ENCODE measurements around the gene TAMM41. TPM values are rescaled to one million over a fixed set of nuclear protein-coding genes. Genes with fewer than 3 reads are reported as not detected.

TAMM41 gene
- total RNA-seq, 1 donor from 2014 or later = 33.3 TPM

GRCh38 chr3:11835028-11835639 is 11.6 kb downstream of the TAMM41 start:
- peaks cover 4% of the 10 kb centered on the region for H3K9me3 Mint-ChIP-seq (ENCODE audit: low read depth)
- DNase-seq (ENCODE audit: low spot score, unreplicated experiment) = no peak
- peaks cover 16% of the 10 kb centered on the region for H3K36me3 Mint-ChIP-seq (ENCODE audit: insufficient read depth)
- TF ChIP-seq, protein P1, sequence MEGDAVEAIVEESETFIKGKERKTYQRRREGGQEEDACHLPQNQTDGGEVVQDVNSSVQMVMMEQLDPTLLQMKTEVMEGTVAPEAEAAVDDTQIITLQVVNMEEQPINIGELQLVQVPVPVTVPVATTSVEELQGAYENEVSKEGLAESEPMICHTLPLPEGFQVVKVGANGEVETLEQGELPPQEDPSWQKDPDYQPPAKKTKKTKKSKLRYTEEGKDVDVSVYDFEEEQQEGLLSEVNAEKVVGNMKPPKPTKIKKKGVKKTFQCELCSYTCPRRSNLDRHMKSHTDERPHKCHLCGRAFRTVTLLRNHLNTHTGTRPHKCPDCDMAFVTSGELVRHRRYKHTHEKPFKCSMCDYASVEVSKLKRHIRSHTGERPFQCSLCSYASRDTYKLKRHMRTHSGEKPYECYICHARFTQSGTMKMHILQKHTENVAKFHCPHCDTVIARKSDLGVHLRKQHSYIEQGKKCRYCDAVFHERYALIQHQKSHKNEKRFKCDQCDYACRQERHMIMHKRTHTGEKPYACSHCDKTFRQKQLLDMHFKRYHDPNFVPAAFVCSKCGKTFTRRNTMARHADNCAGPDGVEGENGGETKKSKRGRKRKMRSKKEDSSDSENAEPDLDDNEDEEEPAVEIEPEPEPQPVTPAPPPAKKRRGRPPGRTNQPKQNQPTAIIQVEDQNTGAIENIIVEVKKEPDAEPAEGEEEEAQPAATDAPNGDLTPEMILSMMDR (IDR thresholded peaks at IDR 0.05; ENCODE audit: unreplicated experiment) = peak; percentile 53
- H3K27ac Mint-ChIP-seq = no peak overlapping the region
- H3K4me3 Mint-ChIP-seq (ENCODE audit: low read depth) = no peak overlapping the region
- H3K4me1 Mint-ChIP-seq (ENCODE audit: low read depth) = no peaks in the 10 kb centered on the region
- no peaks in the 10 kb centered on the region for H3K27me3 Mint-ChIP-seq

- Mint-ChIP-seq H3K27me3 (no peaks in the 10 kb centered on the region), H3K4me1 (ENCODE audit: low read depth) (no peaks in the 10 kb centered on the region), H3K36me3 (ENCODE audit: insufficient read depth) (peaks cover 12% of the 10 kb centered on the region), H3K4me3 (ENCODE audit: low read depth) (no peak overlapping the region), H3K9me3 (ENCODE audit: low read depth) (no peaks in the 10 kb centered on the region), H3K27ac (no peak overlapping the region)
- TF ChIP-seq, protein P1 (IDR thresholded peaks at IDR 0.05; ENCODE audit: unreplicated experiment) = no peak
- no peak for DNase-seq (ENCODE audit: low spot score, unreplicated experiment)
Observed at GRCh38 chr3:11832981-11833905, 13.4 kb downstream of the TAMM41 start.

DNA sequence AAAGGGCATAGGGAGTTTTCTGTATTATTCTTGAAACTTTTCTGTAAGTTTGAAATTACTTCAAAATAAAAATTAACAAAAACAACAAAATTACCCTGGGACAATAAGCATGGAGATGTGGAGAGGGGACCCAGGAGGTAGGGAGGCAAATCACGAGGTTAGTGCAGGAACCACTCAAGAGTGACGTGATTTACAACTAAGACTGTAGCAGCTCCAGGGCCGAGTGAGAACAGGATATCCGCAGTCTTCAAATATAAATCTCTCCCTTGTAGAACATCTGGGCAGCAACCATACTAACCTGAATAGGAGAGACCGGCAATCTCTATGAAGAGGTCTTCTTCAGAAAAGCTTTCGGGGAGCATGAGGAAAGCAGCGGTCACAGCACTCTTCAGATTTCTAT is 17.3 kb downstream of the TAMM41 start:
- Mint-ChIP-seq H3K4me3 (ENCODE audit: low read depth) (no peak overlapping the region), H3K27me3 (no peaks in the 10 kb centered on the region), H3K4me1 (ENCODE audit: low read depth) (no peaks in the 10 kb centered on the region), H3K27ac (peak overlapping the region; percentile 8), H3K9me3 (ENCODE audit: low read depth) (no peaks in the 10 kb centered on the region), H3K36me3 (ENCODE audit: insufficient read depth) (peaks cover 20% of the 10 kb centered on the region)
- TF ChIP-seq, protein P1 (IDR thresholded peaks at IDR 0.05; ENCODE audit: unreplicated experiment) = no peak
- no peak for DNase-seq (ENCODE audit: low spot score, unreplicated experiment)

GRCh38 chr3:11826628-11827265 is 19.9 kb downstream of the TAMM41 start:
- Mint-ChIP-seq H3K27ac (no peak overlapping the region), H3K27me3 (no peaks in the 10 kb centered on the region), H3K4me3 (ENCODE audit: low read depth) (no peak overlapping the region), H3K9me3 (ENCODE audit: low read depth) (no peaks in the 10 kb centered on the region), H3K4me1 (ENCODE audit: low read depth) (no peaks in the 10 kb centered on the region), H3K36me3 (ENCODE audit: insufficient read depth) (peaks cover 14% of the 10 kb centered on the region)
- DNase-seq (ENCODE audit: low spot score, unreplicated experiment) = no peak
- TF ChIP-seq, protein P1 (IDR thresholded peaks at IDR 0.05; ENCODE audit: unreplicated experiment) = no peak

GRCh38 chr3:11825301-11825700 is 21.4 kb downstream of the TAMM41 start:
- no peak for DNase-seq (ENCODE audit: low spot score, unreplicated experiment)
- Mint-ChIP-seq H3K9me3 (ENCODE audit: low read depth) (no peaks in the 10 kb centered on the region), H3K27ac (no peak overlapping the region), H3K27me3 (no peaks in the 10 kb centered on the region), H3K4me1 (ENCODE audit: low read depth) (no peaks in the 10 kb centered on the region), H3K4me3 (ENCODE audit: low read depth) (no peak overlapping the region), H3K36me3 (ENCODE audit: insufficient read depth) (peaks cover 12% of the 10 kb centered on the region)
- TF ChIP-seq, protein P1 (IDR thresholded peaks at IDR 0.05; ENCODE audit: unreplicated experiment) = no peak
